Kidney epithelial cell (primary cell): ENCODE results near the gene GRIN2B. TPM values are rescaled to one million over a fixed set of nuclear protein-coding genes. Genes with fewer than 3 reads are reported as not detected.

Experiments used
- DNase-seq: peaks from one replicate; pipeline ENCODE4 v3.0.0-alpha.2; 2010; ENCODE audit warnings: low read depth
- H3K27me3 ChIP-seq: 2 replicates; pipeline ENCODE4 v1.6.0; 2011; ENCODE audit warnings: low read length; ENCODE audit not compliant: control insufficient read depth, insufficient read depth
- H3K36me3 ChIP-seq: 2 replicates; pipeline ENCODE4 v1.5.1; 2011; ENCODE audit warnings: low read length; ENCODE audit not compliant: control insufficient read depth, insufficient read depth
- H3K4me3 ChIP-seq: 2 replicates; pipeline ENCODE4 v1.5.1; 2011; ENCODE audit warnings: low read depth, mild to moderate bottlenecking, control low read depth, low read length
- total RNA-seq: library from RNA; depleted of rRNA; stranded (reverse); fragments of >200 nt; gene quantifications from 2 replicates; pipeline ENCODE4 v1.2.3, GENCODE V29; 2015
- TF ChIP-seq, protein P1 (sequence below): IDR thresholded peaks from 2 replicates; pipeline ENCODE4 v1.5.1; 2011; ENCODE audit warnings: mild to moderate bottlenecking, moderate library complexity, low read length, control low read depth, inconsistent platforms; ENCODE audit not compliant: insufficient read depth, poor library complexity, severe bottlenecking

GRIN2B gene
- total RNA-seq, 1 donor from 2014 or later, result 0.04 TPM

DNA sequence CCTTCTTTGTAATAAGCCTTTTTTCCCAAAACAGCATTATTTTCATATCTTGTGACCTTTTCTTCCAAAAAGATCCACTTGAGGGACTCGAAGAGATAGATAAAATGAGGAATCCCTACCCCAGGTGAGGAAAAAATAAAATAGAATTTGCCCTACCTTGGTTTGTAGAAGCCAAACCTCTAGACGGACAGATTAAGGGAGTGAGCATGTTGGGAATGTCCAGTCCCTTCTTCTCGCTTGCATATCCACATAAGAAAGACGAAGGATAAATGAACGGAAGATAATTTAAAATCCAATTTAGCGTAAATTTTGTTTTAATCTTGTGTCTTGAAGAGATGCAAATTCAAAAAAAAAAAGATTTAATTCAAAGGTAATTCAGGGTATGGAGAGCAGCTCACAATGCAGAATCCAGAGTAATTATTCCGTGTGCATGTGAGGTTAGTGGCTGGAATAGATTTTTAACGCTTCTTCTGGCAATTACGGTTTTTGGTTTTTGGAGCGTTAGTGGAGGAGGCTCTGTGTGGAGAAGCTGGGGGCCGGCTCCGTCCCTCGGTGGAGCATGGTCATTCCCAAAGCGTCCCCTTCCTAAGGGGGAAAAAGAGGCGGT, 1.5 kb downstream of the GRIN2B start:
- H3K27me3 ChIP-seq, result peaks cover 17% of the 10 kb centered on the region
- TF ChIP-seq, protein P1, sequence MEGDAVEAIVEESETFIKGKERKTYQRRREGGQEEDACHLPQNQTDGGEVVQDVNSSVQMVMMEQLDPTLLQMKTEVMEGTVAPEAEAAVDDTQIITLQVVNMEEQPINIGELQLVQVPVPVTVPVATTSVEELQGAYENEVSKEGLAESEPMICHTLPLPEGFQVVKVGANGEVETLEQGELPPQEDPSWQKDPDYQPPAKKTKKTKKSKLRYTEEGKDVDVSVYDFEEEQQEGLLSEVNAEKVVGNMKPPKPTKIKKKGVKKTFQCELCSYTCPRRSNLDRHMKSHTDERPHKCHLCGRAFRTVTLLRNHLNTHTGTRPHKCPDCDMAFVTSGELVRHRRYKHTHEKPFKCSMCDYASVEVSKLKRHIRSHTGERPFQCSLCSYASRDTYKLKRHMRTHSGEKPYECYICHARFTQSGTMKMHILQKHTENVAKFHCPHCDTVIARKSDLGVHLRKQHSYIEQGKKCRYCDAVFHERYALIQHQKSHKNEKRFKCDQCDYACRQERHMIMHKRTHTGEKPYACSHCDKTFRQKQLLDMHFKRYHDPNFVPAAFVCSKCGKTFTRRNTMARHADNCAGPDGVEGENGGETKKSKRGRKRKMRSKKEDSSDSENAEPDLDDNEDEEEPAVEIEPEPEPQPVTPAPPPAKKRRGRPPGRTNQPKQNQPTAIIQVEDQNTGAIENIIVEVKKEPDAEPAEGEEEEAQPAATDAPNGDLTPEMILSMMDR, result no peak

DNA sequence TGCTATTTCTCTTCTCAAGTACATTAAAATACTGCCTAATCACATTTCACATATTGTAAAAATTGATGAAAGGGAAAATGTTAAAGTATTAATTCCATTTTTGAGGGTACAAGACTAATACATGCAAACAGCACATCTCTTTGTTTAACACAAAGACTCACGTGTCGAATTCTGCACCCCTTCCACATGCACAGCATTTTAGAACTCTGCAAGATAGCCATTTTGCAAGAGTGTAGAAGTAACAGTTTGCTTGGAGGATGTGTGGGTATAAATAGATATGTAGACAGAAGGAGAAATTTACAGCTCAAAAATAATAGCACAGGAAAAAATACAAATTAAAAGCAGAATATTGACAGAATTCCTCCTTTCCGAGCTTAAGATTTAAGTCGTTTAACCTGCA, 2.5 kb downstream of the GRIN2B start:
- no peaks in the 10 kb centered on the region for H3K36me3 ChIP-seq
- peaks cover 17% of the 10 kb centered on the region for H3K27me3 ChIP-seq
- TF ChIP-seq, protein P1, result no peak
- no peak for DNase-seq
- H3K4me3 ChIP-seq, result no peak overlapping the region

More for the DNA sequence above, 1.5 kb downstream of the GRIN2B start:
- peak overlapping the region; percentile 59 for H3K4me3 ChIP-seq
- no peaks in the 10 kb centered on the region for H3K36me3 ChIP-seq
- no peak for DNase-seq

DNA sequence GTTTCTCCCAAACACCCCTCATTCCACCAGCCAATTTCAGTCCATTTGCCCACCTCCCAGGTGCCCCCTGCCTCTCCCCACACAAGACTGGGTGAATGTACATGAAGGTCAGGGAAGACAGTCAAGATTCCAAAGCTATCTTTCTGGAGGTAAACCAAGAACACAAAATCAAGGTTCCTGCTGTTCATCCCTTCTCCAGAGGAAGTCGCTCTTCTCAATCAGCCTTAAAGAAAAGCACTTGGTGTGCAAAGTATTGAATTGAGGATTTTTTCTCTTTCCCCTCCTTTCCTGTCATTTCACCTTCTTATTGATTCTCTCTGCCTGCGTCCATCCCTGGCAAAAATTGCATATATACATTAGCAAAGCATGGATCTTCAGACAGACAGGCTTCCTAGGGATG, 4.5 kb downstream of the GRIN2B start:
- Histone ChIP-seq H3K4me3 (no peak overlapping the region), H3K27me3 (peaks cover 13% of the 10 kb centered on the region), H3K36me3 (no peaks in the 10 kb centered on the region)
- no peak for DNase-seq
- TF ChIP-seq, protein P1, result no peak

DNA sequence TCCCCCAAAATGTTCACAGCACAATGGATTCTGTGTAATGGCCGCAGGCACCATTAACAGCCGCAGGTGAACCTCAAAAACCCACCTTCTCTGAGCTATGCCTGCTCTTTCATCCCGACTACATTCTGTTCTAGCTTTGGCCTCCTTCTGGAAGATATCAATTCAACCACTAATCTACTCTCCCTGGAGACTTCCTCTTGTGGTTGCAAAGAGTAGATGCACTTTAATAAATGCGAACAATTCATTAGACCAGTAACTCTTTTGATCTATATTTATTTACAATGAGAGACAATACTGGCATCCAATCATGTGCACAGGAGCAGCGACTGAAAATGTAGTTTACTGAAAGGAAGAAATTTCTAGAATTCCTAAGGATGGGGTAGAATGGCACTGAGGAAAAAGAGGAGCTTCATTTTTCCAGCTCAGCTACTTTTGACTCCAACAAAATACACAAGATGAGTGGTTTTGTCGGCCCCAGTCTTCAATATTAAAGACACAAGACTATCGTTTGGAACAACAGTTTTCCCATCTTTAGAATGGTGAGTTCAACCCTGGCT, 5.3 kb downstream of the GRIN2B start:
- Histone ChIP-seq H3K4me3 (no peak overlapping the region), H3K27me3 (peaks cover 13% of the 10 kb centered on the region), H3K36me3 (no peaks in the 10 kb centered on the region)
- TF ChIP-seq, protein P1, result no peak
- DNase-seq, result no peak

DNA sequence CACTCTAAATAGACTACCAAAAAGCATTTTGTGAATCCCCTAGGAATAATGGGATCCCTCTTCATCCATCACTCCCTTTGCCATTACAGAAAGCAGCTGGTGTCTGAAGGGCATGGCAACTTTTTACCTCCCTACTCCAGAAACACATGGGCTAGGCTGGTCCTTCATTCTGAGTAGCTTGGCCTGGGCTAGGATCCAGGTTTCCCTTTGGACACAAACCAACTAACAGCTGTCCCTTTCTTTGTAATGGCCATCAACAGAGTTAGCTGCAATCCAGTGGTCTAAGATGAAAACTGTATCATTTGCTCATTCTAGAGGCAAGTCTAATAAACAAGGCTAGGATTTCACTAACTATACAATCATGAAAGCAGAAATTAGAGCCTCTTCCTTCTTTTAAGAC, 7.4 kb downstream of the GRIN2B start:
- no peak for DNase-seq
- Histone ChIP-seq H3K4me3 (no peak overlapping the region), H3K27me3 (peaks cover 4% of the 10 kb centered on the region), H3K36me3 (no peaks in the 10 kb centered on the region)
- TF ChIP-seq, protein P1, result no peak

DNA sequence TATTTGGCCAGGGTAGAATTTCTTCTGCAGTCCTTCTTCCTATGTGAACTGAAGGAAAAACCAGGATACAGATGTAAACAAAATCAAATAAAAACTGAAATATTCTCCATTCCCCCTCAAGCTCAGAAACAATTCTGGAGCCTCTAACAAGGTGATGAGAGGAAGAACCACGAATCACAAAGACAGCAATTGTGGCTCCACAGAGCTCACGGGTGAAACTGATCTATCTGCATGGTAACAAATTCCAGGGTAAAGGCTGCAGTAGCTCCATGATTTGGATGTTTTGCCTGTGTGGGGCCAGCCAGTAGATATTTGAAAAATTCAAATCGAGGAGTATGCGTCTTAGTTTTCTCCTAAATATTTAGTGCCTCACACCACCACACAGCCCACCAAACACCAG, 10.6 kb downstream of the GRIN2B start:
- no peak overlapping the region for H3K4me3 ChIP-seq
- H3K36me3 ChIP-seq, result no peaks in the 10 kb centered on the region
- DNase-seq, result no peak
- TF ChIP-seq, protein P1, result no peak
- H3K27me3 ChIP-seq, result no peaks in the 10 kb centered on the region
